ENCODE data around the gene TCAP. TPM values are rescaled to one million over a fixed set of nuclear protein-coding genes. Genes with fewer than 3 reads are reported as not detected.

TCAP gene
- total and polyA plus RNA-seq, 3 donors from 2014 or later = 3.0 to 49.8 (median 6.0) TPM

DNA sequence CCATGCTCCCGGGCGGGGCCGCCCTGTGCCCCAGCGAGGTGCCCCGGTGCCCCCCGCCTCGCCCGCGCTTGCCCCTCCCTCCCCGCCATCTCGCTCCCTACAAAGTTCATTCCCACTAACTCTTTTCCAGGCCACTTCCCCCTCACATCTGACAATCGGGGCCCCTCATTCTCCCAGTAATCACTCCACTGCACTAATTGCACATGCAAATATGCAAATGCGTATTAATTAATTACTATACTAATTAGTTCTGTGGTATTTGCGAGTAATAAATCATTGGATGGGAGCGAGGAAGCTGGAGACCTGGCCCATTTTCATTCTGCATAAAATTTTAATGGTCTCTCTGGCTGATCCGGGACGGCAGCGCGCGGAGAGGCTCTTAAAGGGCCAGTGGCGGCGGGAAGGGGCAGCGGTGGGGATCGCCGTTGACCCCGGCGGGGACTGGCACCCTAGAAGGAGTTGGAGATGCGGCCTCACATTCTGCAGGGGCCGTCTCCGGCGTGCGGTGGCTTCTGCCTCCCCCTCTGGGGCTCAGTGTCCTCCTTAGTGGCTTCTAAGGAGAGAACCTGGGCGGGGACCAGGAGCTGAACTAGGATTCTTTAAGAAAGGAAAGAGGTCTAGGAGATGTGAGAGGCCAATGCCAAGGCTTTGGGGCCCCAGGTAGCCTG is 46.8 kb upstream of the TCAP start:
- Histone ChIP-seq H3K36me3 (ENCODE audit: low read depth, missing control alignments) (no peaks in the 10 kb centered on the region), H3K27me3 (no peaks in the 10 kb centered on the region)
- WGBS, 2 donors = 2 to 3% methylated on average over 31 to 33 of the region's 33 CpGs

GRCh38 chr17:39618956-39619785 is 46.0 kb upstream of the TCAP start:
- Histone ChIP-seq H3K4me1 (peaks cover 6% of the 10 kb centered on the region), H3K36me3 (ENCODE audit: low read depth, missing control alignments) (no peaks in the 10 kb centered on the region), H3K27me3 (no peaks in the 10 kb centered on the region), H3K27ac (no peak overlapping the region), H3K4me3 (no peak overlapping the region), H3K9me3 (no peaks in the 10 kb centered on the region)
- intact Hi-C loops (cut with DNase I; ENCODE audit: low total_unique reads) = no loop called here
- TF ChIP-seq, protein P1, sequence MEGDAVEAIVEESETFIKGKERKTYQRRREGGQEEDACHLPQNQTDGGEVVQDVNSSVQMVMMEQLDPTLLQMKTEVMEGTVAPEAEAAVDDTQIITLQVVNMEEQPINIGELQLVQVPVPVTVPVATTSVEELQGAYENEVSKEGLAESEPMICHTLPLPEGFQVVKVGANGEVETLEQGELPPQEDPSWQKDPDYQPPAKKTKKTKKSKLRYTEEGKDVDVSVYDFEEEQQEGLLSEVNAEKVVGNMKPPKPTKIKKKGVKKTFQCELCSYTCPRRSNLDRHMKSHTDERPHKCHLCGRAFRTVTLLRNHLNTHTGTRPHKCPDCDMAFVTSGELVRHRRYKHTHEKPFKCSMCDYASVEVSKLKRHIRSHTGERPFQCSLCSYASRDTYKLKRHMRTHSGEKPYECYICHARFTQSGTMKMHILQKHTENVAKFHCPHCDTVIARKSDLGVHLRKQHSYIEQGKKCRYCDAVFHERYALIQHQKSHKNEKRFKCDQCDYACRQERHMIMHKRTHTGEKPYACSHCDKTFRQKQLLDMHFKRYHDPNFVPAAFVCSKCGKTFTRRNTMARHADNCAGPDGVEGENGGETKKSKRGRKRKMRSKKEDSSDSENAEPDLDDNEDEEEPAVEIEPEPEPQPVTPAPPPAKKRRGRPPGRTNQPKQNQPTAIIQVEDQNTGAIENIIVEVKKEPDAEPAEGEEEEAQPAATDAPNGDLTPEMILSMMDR (IDR thresholded peaks at IDR 0.05) = no peak
- TF ChIP-seq POLR2A (IDR thresholded peaks at IDR 0.05) = no peak
- no peak for DNase-seq
- WGBS, 2 donors = 42 to 47% methylated on average over 12 to 13 of the region's 13 CpGs

More for the DNA sequence above, 46.8 kb upstream of the TCAP start:
- Histone ChIP-seq H3K4me3 (peak overlapping the region; percentile 37 to 58), H3K4me1 (peaks cover 4% of the 10 kb centered on the region), H3K9me3 (no peaks in the 10 kb centered on the region), H3K27ac (no peak overlapping the region)
- intact Hi-C loops (cut with DNase I; ENCODE audit: low total_unique reads) = no loop called here
- DNase-seq = no peak
- no peak for TF ChIP-seq POLR2A (IDR thresholded peaks at IDR 0.05)

- no peak for DNase-seq
- intact Hi-C loops (cut with DNase I; ENCODE audit: low total_unique reads) = no loop called here
- Histone ChIP-seq H3K9me3 (no peaks in the 10 kb centered on the region), H3K4me3 (no peak overlapping the region), H3K4me1 (peaks cover 6% of the 10 kb centered on the region), H3K27ac (no peak overlapping the region), H3K36me3 (ENCODE audit: low read depth, missing control alignments) (no peaks in the 10 kb centered on the region), H3K27me3 (no peaks in the 10 kb centered on the region)
- WGBS, 2 donors = 25 to 71% methylated on average over 1 of the region's 1 CpG
- no peak for TF ChIP-seq POLR2A (IDR thresholded peaks at IDR 0.05)
- TF ChIP-seq, protein P1 (IDR thresholded peaks at IDR 0.05) = no peak
Observed at GRCh38 chr17:39619786-39620101, 45.4 kb upstream of the TCAP start.

DNA sequence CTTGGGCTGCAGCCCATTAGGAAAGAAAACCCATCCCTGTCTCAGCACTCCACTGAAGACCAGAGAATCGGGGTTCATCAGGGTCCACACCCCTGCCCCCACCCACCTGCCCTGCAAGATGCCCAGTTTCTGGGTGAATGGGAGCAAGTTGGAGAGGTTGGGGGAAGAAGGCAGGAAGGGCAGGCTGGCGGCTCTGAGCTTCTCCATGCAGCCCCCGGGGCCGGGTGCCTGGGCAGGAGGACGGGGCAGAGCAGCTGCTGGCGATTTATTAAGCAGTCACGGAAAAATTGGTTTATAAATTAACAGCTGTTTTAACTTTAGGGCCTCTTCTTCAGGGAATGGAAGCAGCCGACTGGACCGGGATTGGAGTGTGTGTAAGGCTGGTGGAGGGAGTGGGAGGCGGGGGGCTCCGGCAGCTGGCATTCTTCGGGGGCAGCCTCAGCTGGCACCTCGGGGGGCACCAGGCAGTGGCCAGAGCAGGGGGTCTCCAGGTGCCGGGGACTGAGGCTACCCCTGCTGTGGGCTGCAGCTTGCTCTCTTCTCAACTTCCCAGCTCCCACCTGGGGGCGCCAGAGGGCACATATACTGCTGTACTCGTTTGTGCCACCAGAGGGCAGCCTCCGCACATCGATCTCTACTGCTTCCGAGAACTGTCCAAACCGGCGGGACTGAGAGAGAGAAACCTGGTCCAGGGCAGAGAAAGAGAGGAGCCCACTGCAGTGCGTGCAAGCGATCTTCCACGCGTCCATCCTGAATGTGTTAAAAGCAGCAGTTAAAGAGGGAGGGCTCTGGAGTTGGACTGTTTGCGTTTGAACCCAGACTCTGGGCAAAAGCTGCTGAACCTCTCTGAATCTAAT is 43.4 kb upstream of the TCAP start:
- intact Hi-C loops (cut with DNase I; ENCODE audit: low total_unique reads) = no loop called here
- peak overlapping the region in 1 of 2 donors; percentile 12 for H3K4me3 ChIP-seq
- no peaks in the 10 kb centered on the region for H3K27me3 ChIP-seq
- DNase-seq = peak; percentile 94
- no peaks in the 10 kb centered on the region for H3K36me3 ChIP-seq (ENCODE audit: low read depth, missing control alignments)
- H3K4me1 ChIP-seq = peaks cover 14% of the 10 kb centered on the region
- no peaks in the 10 kb centered on the region for H3K9me3 ChIP-seq
- no peak overlapping the region for H3K27ac ChIP-seq
- WGBS, 2 donors = 10 to 11% methylated on average over 23 to 26 of the region's 26 CpGs
- TF ChIP-seq POLR2A (IDR thresholded peaks at IDR 0.05) = no peak
- TF ChIP-seq, protein P1 (IDR thresholded peaks at IDR 0.05) = peak; percentile 98 to 100 (median 100)
